Measurements from ENCODE around the gene MRGPRD. TPM values are rescaled to one million over a fixed set of nuclear protein-coding genes. Genes with fewer than 3 reads are reported as not detected.

The MRGPRD gene
- total and polyA plus RNA-seq, 10 of the 15 experiments (the other 5 are each of a cell fraction or from before 2014, with no cell fraction given), result not detected

- no peak for TF ChIP-seq CUX1 (IDR thresholded peaks at IDR 0.05; ENCODE audit: insufficient replicate concordance, low read depth, low read length)
- no peak for TF ChIP-seq ZNF207 (IDR thresholded peaks at IDR 0.05; ENCODE audit: borderline replicate concordance)
- no peak for TF ChIP-seq USF2 (IDR thresholded peaks at IDR 0.05; ENCODE audit: borderline replicate concordance, low read depth, low read length)
Observed at GRCh38 chr11:69001243-69002081, 20.7 kb upstream of the MRGPRD start (continued).

- ATAC-seq (no peak), FAIRE-seq (no peak), DNase-seq (ENCODE audit: low read depth, low spot score) (no peak)
- Histone ChIP-seq H2AFZ (ENCODE audit: control insufficient read depth, low read depth, low read length) (no peak overlapping the region), H4K20me1 (ENCODE audit: control insufficient read depth, insufficient read depth) (no peaks in the 10 kb centered on the region), H3K4me2 (ENCODE audit: control insufficient read depth, insufficient read depth) (no peak overlapping the region), H3K4me1 (ENCODE audit: control insufficient read depth, insufficient read depth, low read length) (no peaks in the 10 kb centered on the region; the same call in 1 of the 2 replicates), H3K9ac (ENCODE audit: control insufficient read depth, insufficient read depth, low read length) (no peak overlapping the region), H3K36me3 (ENCODE audit: control insufficient read depth in 2 of 2, insufficient read depth in 2 of 2, low read length in 1 of 2) (no peaks in the 10 kb centered on the region), H3K9me3 (replicated peaks; ENCODE audit: control insufficient read depth, insufficient read depth, low read length) (no peaks in the 10 kb centered on the region), H3K27ac (ENCODE audit: control insufficient read depth, insufficient read depth) (no peak overlapping the region), H3K27me3 (replicated peaks in 1 of 2; ENCODE audit: control insufficient read depth in 2 of 2, insufficient read depth in 2 of 2, low read length in 1 of 2) (peaks cover 0 to 3% of the 10 kb centered on the region in 2 experiments; a peak in 2 of 4 replicates), H3K79me2 (ENCODE audit: control insufficient read depth, insufficient read depth, low read length) (no peaks in the 10 kb centered on the region), H3K4me3 (no peak overlapping the region)
- ChIA-PET CTCF (interaction anchor here (0.6 kb wide), 1 partner anchor 734 kb away, joined by 3 read pairs; no protein-coding TSS in a partner anchor), SMC1A (ENCODE audit: uncharacterized antibody, unreplicated experiment) (no interaction called here), POLR2A (no interaction called here), RAD21 (ENCODE audit: unreplicated experiment) (no interaction called here)
- TF ChIP-seq PRDM15 (CRISPR knock-in tag; IDR thresholded peaks at IDR 0.05) (no peak), CTCF (IDR thresholded peaks at IDR 0.05 in 2 of 3, conservative IDR thresholded peaks at IDR 0.05 in 1 of 3; ENCODE audit: control insufficient read depth in 2 of 3, extremely low read depth in 1 of 3, insufficient read depth in 1 of 3, low read depth in 3 of 3, low read length in 3 of 3) (0 out of 6 replicates have a peak, but pooled peaks of 1 of the 3 experiments have one; percentile 12)
- WGBS (ENCODE audit: insufficient coverage, insufficient replicate concordance, low lambda C conversion rate, missing lambda C conversion rate), result 60% methylated on average over 8 of the region's 8 CpGs
- intact Hi-C loops (cut with micrococcal nuclease; ENCODE audit: unreplicated experiment) (no loop called here), in situ Hi-C loops (cut with MboI) (no loop called here)
- no TSS peak for BruUV-seq (replicated peaks)
Observed at GRCh38 chr11:69000831-69001242, 20.1 kb upstream of the MRGPRD start.

Measured in GM12878 (cell line).